Psoas muscle (tissue), 8 donors: Measurements from ENCODE around the gene TRMT6. TPM values are rescaled to one million over a fixed set of nuclear protein-coding genes. Genes with fewer than 3 reads are reported as not detected.

Experiments used
- ATAC-seq, 4 donors: fragments of 200-7000 bp; cut with Tn5 transposase; one replicate each; pipeline ENCODE4 v1.9.1; 2020; ENCODE audit warnings: moderate library complexity in 3 of 4, mild to moderate bottlenecking in 2 of 4
- DNase-seq, 2 donors: peaks; one replicate each; pipeline ENCODE4 v3.0.0-alpha.2; 2020
- H3K27ac ChIP-seq: fragments of 200-600 bp; one replicate; pipeline ENCODE4 v1.8.0; 2022
- H3K27me3 ChIP-seq, 3 donors: fragments of 200-600 bp in 1 of 3; one replicate each; pipeline versions ENCODE4 v1.6.1 to v1.8.0; 2013 to 2022; ENCODE audit warnings: low read length in 2 of 3, mild to moderate bottlenecking in 2 of 3, moderate library complexity in 1 of 3; ENCODE audit not compliant: insufficient read depth in 3 of 3
- H3K36me3 ChIP-seq, 2 donors: fragments of 200-600 bp in 1 of 2; one replicate each; pipeline versions ENCODE4 v1.6.1 to v1.8.0; 2013 to 2022; ENCODE audit warnings: low read depth in 1 of 2, mild to moderate bottlenecking in 1 of 2, moderate library complexity in 1 of 2; ENCODE audit not compliant: insufficient read depth in 1 of 2
- H3K4me1 ChIP-seq: fragments of 200-600 bp; one replicate; pipeline ENCODE4 v1.8.0; 2022
- H3K4me3 ChIP-seq: fragments of 200-600 bp; one replicate; pipeline ENCODE4 v1.8.0; 2022; ENCODE audit warnings: mild to moderate bottlenecking
- H3K9me3 ChIP-seq: fragments of 200-600 bp; one replicate; pipeline ENCODE4 v1.8.0; 2022
- CTCF ChIP-seq: fragments of 200-600 bp; IDR thresholded peaks from one replicate; pipeline ENCODE4 v1.8.0; 2022; ENCODE audit warnings: antibody characterized with exemption
- WGBS, 3 donors: extraction: QIAGEN DNeasy Blood & Tissue Kit; methylation state at CpG; one replicate each; pipeline versions ENCODE4 v1.1.6 to v1.1.7; 2013; 5-methylcytosine and 5-hydroxymethylcytosine counted together
- intact Hi-C, 2 donors: fragments of 100-400 bp; cut with DNase I; formaldehyde crosslinking; loops; one replicate each; pipeline versions ENCODE4 v1.11.0 to v1.14.2; 2022
- polyA plus RNA-seq, 3 donors: library from polyadenylated mRNA; stranded (reverse); fragments of 200-250 nt; gene quantifications; one replicate each; pipeline ENCODE4 v1.2.3, GENCODE V29; 2013
- total RNA-seq, 4 donors: library from RNA; stranded (reverse); fragmentation: NEBNext Ultra II Directional in 2 of 4; extraction: Animal tissue kit (Norgen Biotek cat#: 25700) in 2 of 4; gene quantifications; one replicate each; pipeline versions ENCODE4 v1.2.1 to v1.2.4, GENCODE V29; 2021 to 2023
- donor health status: healthy with polysubstance abuse.
- donor health status: DM: no; HTN: no; CAD: no; lungs with moderate emphysema.
- donor health status: Bipolar disorder and iron deficiency.
- donor health status: healthy.
- donor health status: DM: yes; HTN: yes; CAD: no.
- donor health status: DM: no; HTN: no; CAD: no.
- donor health status: DM: no; HTN: no; CAD: no.
- donor health status: DM: yes; HTN: yes; CAD: no.

The TRMT6 gene
- total and polyA plus RNA-seq, 7 donors = 9.0 to 177 (median 23.3) TPM

DNA sequence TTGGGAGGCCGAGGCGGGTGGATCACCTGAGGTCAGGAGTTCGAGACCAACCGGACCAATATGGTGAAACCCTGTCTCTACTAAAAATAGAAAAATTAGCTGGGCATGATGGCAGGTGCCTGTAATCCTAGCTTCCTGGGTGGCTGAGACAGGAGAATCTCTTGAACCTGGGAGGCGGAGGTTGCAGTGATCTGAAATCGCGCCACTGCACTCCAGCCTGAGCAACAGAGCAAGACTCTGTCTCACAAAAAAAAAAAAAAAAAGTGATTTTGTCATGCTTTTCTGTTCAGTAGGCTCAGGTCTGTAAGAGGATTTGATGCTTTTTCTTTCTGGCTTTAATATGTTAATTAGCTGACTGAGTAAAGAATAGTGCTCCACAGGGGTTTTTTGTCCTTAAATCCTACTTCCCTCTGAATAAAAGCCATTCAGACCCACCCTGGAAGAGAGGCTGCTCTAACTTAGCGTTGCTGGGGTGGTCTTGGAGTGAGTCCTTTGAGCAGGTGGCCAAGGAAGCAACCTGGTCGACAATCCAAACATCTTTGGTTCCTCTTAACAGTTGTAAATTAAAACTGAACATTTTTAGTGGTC, 19.1 kb upstream of the TRMT6 start:
- WGBS, 3 donors = 69 to 83% (median 73%) methylated on average over 9 of the region's 9 CpGs
- Histone ChIP-seq H3K4me1 (no peaks in the 10 kb centered on the region), H3K4me3 (no peak overlapping the region), H3K9me3 (no peaks in the 10 kb centered on the region), H3K36me3 (peaks cover 2 to 65% of the 10 kb centered on the region in 2 donors), H3K27me3 (no peaks in the 10 kb centered on the region), H3K27ac (no peak overlapping the region)
- ATAC-seq (no peak), DNase-seq (no peak)
- intact Hi-C loops = no loop called here
- TF ChIP-seq CTCF = no peak

DNA sequence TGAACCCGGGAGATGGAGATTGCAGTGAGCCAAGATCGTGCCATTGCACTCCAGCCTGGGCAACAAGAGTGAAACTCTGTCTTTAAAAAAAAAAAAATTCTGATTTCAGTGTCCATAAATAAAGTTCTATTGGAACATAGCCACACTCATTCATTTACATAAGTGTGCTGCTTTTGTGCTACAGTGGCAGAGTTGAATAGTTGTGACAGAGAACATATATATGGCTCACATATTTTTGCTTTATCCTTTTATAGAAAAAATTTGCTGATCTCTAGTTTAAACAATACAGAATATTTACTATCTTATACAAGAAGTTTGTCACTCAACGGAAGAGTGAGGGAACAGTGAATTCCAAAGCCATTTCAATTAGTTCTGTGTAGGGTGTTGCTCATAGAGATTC, 18.1 kb upstream of the TRMT6 start:
- WGBS, 3 donors = 91 to 96% (median 96%) methylated on average over 3 of the region's 3 CpGs
- Histone ChIP-seq H3K4me1 (no peaks in the 10 kb centered on the region), H3K4me3 (no peak overlapping the region), H3K27ac (no peak overlapping the region), H3K36me3 (peaks cover 2 to 66% of the 10 kb centered on the region in 2 donors), H3K9me3 (no peaks in the 10 kb centered on the region), H3K27me3 (no peaks in the 10 kb centered on the region)
- intact Hi-C loops = no loop called here
- no peak for DNase-seq
- no peak for ATAC-seq
- no peak for TF ChIP-seq CTCF

- no peak for ATAC-seq
These were observed 17.1 kb upstream of the TRMT6 start for GRCh38 chr20:5967469-5967868.

DNA sequence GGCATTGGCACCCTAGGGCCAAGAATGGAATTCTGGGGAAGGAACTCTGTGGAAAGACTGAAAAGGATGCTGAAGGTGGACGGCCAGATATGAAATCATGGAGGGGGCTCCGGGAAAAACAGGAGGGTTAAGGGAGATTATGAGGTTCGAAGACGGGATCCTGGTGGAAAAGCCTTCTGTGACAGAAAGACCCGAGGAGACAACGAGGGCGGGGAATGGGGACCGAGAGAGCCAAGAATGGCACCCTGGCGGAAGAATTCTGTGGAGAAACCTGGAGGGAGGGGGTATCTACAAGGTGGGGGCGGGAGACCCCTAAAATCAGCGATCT, 426 bp downstream of the TRMT6 start:
- intact Hi-C loops = loop anchor here (2.0 to 10.0 kb wide), 5 partner anchors 125 to 423 kb away; no protein-coding TSS in a partner anchor
- DNase-seq (no peak), ATAC-seq (peak in 2 of 4 donors; percentile 3 to 9)
- Histone ChIP-seq H3K27ac (peak overlapping the region; percentile 91), H3K36me3 (peaks cover 5 to 63% of the 10 kb centered on the region in 2 donors), H3K4me3 (peak overlapping the region; percentile 95), H3K9me3 (no peaks in the 10 kb centered on the region), H3K4me1 (peaks cover 16% of the 10 kb centered on the region), H3K27me3 (no peaks in the 10 kb centered on the region)
- WGBS, 3 donors = 0% methylated on average over 10 to 11 of the region's 11 CpGs
- TF ChIP-seq CTCF = no peak

More at GRCh38 chr20:5967469-5967868, 17.1 kb upstream of the TRMT6 start:
- 95 to 98% (median 97%) methylated on average over 6 of the region's 6 CpGs for WGBS, 3 donors
- Histone ChIP-seq H3K9me3 (no peaks in the 10 kb centered on the region), H3K4me1 (no peaks in the 10 kb centered on the region), H3K27ac (no peak overlapping the region), H3K27me3 (no peaks in the 10 kb centered on the region), H3K4me3 (no peak overlapping the region), H3K36me3 (peaks cover 4 to 68% of the 10 kb centered on the region in 2 donors)
- no peak for TF ChIP-seq CTCF
- DNase-seq = no peak
- intact Hi-C loops = no loop called here

GRCh38 chr20:5947276-5947675, 3.1 kb downstream of the TRMT6 start:
- Histone ChIP-seq H3K36me3 (peaks cover 7 to 66% of the 10 kb centered on the region in 2 donors), H3K4me3 (no peak overlapping the region), H3K27me3 (no peaks in the 10 kb centered on the region), H3K27ac (no peak overlapping the region), H3K9me3 (no peaks in the 10 kb centered on the region), H3K4me1 (peaks cover 16% of the 10 kb centered on the region)
- DNase-seq (no peak), ATAC-seq (no peak)
- WGBS, 3 donors = 84 to 91% (median 86%) methylated on average over 6 of the region's 6 CpGs
- no peak for TF ChIP-seq CTCF
- intact Hi-C loops = loop anchor here in 1 of 2 donors (10.0 kb wide), 1 partner anchor 128 kb away; no protein-coding TSS in a partner anchor
